Lung (tissue), 12 donors: Measurements from ENCODE around the gene ADK. TPM values are rescaled to one million over a fixed set of nuclear protein-coding genes. Genes with fewer than 3 reads are reported as not detected.

Experiments
- ATAC-seq: fragments of 200-7000 bp; cut with Tn5 transposase; one replicate; pipeline ENCODE4 v1.9.1; 2020; ENCODE audit warnings: moderate number of reproducible peaks; ENCODE audit not compliant: insufficient read depth, low FRiP score
- DNase-seq, 3 donors: peaks; one replicate each; pipeline ENCODE4 v3.0.0-alpha.2; 2013 to 2017
- H3K27ac ChIP-seq, 2 donors: one replicate each; pipeline ENCODE4 v1.5.1; 2013; ENCODE audit warnings: mild to moderate bottlenecking in 2 of 2, moderate library complexity in 2 of 2, control low read depth in 1 of 2, inconsistent platforms in 1 of 2, low read depth in 1 of 2, low read length in 1 of 2
- H3K27me3 ChIP-seq, 3 donors: one replicate each; pipeline ENCODE4 v1.5.1; 2013; ENCODE audit warnings: low read length in 2 of 3; ENCODE audit not compliant: control insufficient read depth in 3 of 3, insufficient read depth in 3 of 3
- H3K36me3 ChIP-seq, 4 donors: one replicate each; pipeline ENCODE4 v1.5.1; 2013; ENCODE audit warnings: low read length in 4 of 4, mild to moderate bottlenecking in 1 of 4, moderate library complexity in 1 of 4; ENCODE audit not compliant: control insufficient read depth in 4 of 4, insufficient read depth in 4 of 4
- H3K4me1 ChIP-seq, 5 donors: one replicate each; pipeline ENCODE4 v1.5.1; 2013; ENCODE audit warnings: low read length in 5 of 5, mild to moderate bottlenecking in 2 of 5, moderate library complexity in 1 of 5; ENCODE audit not compliant: control insufficient read depth in 5 of 5, insufficient read depth in 5 of 5
- H3K4me3 ChIP-seq: one replicate; pipeline ENCODE4 v1.5.1; 2013; ENCODE audit warnings: mild to moderate bottlenecking, control low read depth, moderate library complexity
- H3K9ac ChIP-seq, 2 donors: one replicate each; pipeline ENCODE4 v1.5.1; 2013; ENCODE audit warnings: low read length in 2 of 2, control low read depth in 1 of 2; ENCODE audit not compliant: insufficient read depth in 1 of 2
- H3K9me3 ChIP-seq, 4 donors: one replicate each; pipeline ENCODE4 v1.5.1; 2013; ENCODE audit warnings: low read length in 3 of 4, mild to moderate bottlenecking in 1 of 4, moderate library complexity in 1 of 4; ENCODE audit not compliant: control insufficient read depth in 4 of 4, insufficient read depth in 3 of 4
- CTCF ChIP-seq: IDR thresholded peaks from 2 replicates; pipeline ENCODE4 v1.5.1; 2012; ENCODE audit warnings: mild to moderate bottlenecking; ENCODE audit errors: control extremely low read depth, extremely low read depth
- WGBS, 2 donors: extraction: QIAGEN DNeasy Blood & Tissue Kit; methylation state at CpG; one replicate each; pipeline ENCODE4 v1.1.7; 2013; 5-methylcytosine and 5-hydroxymethylcytosine counted together
- polyA plus RNA-seq, 2 donors: library from polyadenylated mRNA; stranded (reverse); fragments of 200-250 nt; gene quantifications; one replicate each; pipeline ENCODE4 v1.2.1, GENCODE V29; 2013
- total RNA-seq, 2 donors: library from RNA; depleted of rRNA in 1 of 2; stranded (reverse); fragments of >200 nt in 1 of 2; gene quantifications; one replicate each; pipeline ENCODE4 v1.2.1, GENCODE V29; 2014 to 2021
- donor health status: control.
- donor health status: control.
- donor health status: Bipolar disorder and iron deficiency.
- donor health status: healthy.
- donor health status: DM: yes; HTN: yes; CAD: no.

Gene ADK
- total and polyA plus RNA-seq, 4 donors: 31.6 to 82.3 (median 42.9) TPM

DNA sequence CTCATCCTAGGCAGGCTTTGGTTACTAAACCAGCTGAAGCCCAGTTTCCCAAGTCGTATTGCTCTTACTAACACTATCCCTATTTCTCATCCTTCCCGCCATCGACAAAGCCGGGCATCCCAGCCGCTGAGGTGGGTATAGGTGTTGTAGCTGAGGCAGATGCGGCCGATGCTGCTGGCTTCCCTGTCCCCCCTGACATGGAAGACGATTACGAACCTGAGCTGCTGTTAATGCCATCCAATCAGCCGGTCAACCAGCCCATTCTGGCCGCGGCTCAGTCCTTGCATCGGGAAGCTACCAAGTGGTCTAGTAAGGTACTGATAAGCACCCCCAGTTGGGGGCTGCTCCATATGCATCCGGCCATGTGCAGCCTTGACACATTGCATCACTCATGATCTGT is 39.2 kb upstream of the ADK start:
- Histone ChIP-seq H3K27ac (no peak overlapping the region), H3K36me3 (peaks cover 47 to 76% (median 59%) of the 10 kb centered on the region in 4 donors), H3K27me3 (no peaks in the 10 kb centered on the region), H3K4me3 (no peak overlapping the region), H3K9me3 (no peaks in the 10 kb centered on the region), H3K4me1 (peaks cover 0 to 1% (median 0%) of the 10 kb centered on the region in 5 donors), H3K9ac (no peak overlapping the region)
- no peak for TF ChIP-seq CTCF
- 98% methylated on average over 14 of the region's 14 CpGs for WGBS, 2 donors
- ATAC-seq (no peak), DNase-seq (no peak)

DNA sequence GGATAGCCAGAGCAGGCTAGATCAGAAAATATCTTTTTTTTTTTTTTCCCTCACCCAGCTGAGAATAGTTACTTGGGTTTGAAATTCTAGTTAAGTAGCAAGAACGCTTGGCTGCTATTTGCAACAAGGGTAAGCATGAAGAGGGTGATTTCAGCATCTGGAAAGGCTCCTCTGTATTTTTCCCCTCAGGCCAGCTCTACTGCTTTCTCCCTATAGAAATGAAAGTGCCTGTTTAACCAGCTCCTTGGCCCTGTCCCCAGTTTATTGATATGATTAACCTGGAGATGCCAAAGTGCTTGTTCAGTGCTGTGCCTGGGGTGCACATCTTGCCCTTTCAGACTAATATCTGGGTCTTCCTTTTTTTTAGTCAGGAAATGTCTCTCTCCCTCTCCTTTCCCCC is 37.5 kb upstream of the ADK start:
- Histone ChIP-seq H3K4me3 (no peak overlapping the region), H3K9ac (no peak overlapping the region), H3K9me3 (no peaks in the 10 kb centered on the region), H3K36me3 (peaks cover 61 to 79% (median 65%) of the 10 kb centered on the region in 4 donors), H3K27ac (no peak overlapping the region), H3K4me1 (no peaks in the 10 kb centered on the region), H3K27me3 (no peaks in the 10 kb centered on the region)
- TF ChIP-seq CTCF: no peak
- DNase-seq (peak in 1 of 3 donors; percentile 21), ATAC-seq (no peak)
- WGBS, 2 donors: 63 to 71% methylated on average over 1 of the region's 1 CpG

- 84 to 85% methylated on average over 12 of the region's 12 CpGs for WGBS, 2 donors
- DNase-seq (no peak), ATAC-seq (no peak)
- Histone ChIP-seq H3K9ac (no peak overlapping the region), H3K9me3 (no peaks in the 10 kb centered on the region), H3K4me1 (no peaks in the 10 kb centered on the region), H3K36me3 (peaks cover 56 to 78% (median 65%) of the 10 kb centered on the region in 4 donors), H3K4me3 (no peak overlapping the region), H3K27ac (peak overlapping the region in 1 of 2 donors; percentile 15), H3K27me3 (no peaks in the 10 kb centered on the region)
- TF ChIP-seq CTCF: no peak
These were observed 37.0 kb upstream of the ADK start for GRCh38 chr10:74114041-74114448.

GRCh38 chr10:74117738-74118137 is 33.3 kb upstream of the ADK start:
- peaks cover 39 to 70% (median 57%) of the 10 kb centered on the region in 4 donors for H3K36me3 ChIP-seq
- H3K27me3 ChIP-seq: no peaks in the 10 kb centered on the region
- DNase-seq: no peak
- H3K9me3 ChIP-seq: no peaks in the 10 kb centered on the region
- ATAC-seq: no peak
- no peak overlapping the region for H3K27ac ChIP-seq
- 95 to 97% methylated on average over 4 of the region's 4 CpGs for WGBS, 2 donors
- H3K4me1 ChIP-seq: peaks cover 0 to 19% (median 0%) of the 10 kb centered on the region in 5 donors
- no peak overlapping the region for H3K9ac ChIP-seq
- no peak for TF ChIP-seq CTCF
- no peak overlapping the region for H3K4me3 ChIP-seq
